Measurements from ENCODE around the gene LCOR.

Gene LCOR

DNA sequence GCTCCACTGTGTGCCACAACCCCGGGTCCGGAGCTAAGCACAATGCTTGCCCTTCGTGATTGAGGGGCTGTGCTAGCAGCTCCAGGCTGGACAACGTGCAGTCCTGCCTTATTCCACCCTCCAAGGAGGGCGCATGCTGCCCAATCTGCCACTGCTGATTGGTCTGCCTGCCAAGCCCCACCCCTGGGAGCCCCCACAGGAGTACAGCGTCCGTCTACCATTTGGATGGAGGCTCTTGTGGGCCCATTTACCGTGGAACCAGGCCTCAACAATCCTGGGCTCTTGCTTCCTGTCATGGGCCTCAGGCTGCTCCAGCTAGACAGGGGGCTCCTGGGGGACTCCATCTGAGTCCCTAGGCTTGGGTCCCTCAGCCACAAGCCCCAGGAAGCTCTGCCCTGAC is 180.4 kb downstream of the LCOR start:
- DNase-seq (ENCODE audit: low read depth, low spot score), result no peak

DNA sequence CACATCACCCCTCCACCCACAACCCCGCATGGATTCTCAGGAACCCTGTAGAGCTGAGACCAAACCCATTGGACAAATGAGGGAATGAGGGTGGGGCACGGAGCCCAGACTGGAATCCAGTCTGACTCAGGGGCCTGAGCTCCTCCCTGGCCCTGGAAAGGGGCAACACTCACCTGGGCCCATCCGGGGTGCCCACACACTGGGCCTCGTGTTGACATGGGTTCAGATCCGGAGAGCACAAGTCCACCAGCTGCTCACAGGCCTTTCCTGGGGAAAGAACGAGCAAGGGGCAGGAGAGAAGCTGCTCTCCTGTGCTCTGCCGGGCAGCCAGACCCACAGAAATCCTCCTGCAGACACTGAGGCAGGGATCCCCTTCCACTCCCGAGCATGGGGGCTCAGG is 181.5 kb downstream of the LCOR start:
- no peak for DNase-seq (ENCODE audit: low read depth, low spot score)

- no peak for DNase-seq (ENCODE audit: low read depth, low spot score)
Measured at GRCh38 chr10:97013983-97014382, 181.9 kb downstream of the LCOR start.

DNA sequence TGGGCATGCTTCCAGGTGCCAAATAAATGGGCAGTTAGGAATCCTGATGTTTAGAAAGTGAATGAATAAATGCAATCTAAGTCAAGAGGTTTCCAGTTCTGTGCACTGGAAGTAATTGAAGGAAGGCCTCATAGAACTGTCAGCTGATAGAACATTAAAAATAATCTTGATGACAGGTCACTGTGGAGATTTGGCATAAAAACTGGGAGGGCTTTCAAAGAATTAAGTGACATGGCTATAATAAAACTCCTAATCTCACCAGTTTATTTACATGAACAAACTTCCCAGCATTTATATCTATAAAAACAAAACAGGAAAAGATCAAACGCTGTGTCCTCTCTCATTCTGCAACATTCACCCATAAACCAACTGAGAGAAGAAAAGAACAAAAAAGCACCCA is 183.1 kb downstream of the LCOR start:
- no peak for DNase-seq (ENCODE audit: low read depth, low spot score)

- no peak for DNase-seq (ENCODE audit: low read depth, low spot score)
Measured at GRCh38 chr10:97016728-97017473, 184.8 kb downstream of the LCOR start.

DNA sequence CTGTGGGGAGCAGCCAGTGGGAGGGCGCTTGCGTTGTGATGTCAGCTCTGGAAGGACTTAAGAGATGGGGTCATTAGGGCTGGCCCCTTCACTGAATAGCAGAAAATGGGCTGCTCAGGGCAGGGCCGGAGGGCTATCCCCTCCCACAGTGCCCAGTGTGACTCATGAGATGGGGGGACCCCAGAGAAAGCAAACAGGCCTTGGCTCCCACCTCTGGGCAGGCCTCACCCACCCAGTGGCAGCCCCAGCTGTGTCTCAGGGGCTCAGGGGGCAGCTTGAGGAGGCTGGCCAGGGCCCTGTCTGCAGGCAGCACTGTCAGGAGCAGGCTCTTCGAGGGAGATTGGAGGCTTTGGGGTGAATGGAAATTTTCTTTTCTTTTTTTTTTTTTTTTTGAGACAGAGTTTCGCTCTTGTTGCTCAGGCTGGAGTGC is 185.4 kb downstream of the LCOR start:
- DNase-seq (ENCODE audit: low read depth, low spot score), result no peak

GRCh38 chr10:97018251-97019212 is 186.4 kb downstream of the LCOR start:
- no peak for DNase-seq (ENCODE audit: low read depth, low spot score)

DNA sequence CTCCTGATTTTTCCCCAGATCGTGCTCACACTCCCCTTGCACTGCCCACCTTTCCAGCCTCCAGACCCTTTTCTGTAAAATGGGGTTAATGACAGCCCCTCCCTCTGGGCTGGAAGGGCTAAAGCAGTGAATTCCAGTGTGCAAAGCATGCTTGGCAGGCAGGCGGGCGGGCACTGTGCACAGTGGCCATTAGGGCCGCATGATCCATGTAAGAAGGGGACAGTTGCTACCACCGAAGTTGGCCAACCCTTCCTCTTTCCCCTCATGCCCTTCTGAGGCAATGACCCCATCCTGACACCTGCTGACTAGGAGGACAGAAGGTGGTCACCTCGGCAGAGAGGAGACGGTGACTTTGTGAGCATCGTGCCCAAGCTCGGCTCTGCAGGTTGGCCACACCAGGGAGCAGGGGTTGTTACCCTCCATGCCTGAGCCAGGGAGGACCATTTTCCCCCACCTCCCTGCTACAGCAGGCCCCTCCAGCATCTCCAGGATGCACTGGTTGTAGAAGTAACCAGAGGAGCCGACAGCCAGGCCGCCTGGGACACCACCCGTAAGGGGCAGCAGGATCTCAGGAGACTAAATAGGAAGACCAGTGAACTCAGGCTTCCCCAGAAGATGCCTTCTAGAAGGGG is 187.2 kb downstream of the LCOR start:
- no peak for DNase-seq (ENCODE audit: low read depth, low spot score)

DNA sequence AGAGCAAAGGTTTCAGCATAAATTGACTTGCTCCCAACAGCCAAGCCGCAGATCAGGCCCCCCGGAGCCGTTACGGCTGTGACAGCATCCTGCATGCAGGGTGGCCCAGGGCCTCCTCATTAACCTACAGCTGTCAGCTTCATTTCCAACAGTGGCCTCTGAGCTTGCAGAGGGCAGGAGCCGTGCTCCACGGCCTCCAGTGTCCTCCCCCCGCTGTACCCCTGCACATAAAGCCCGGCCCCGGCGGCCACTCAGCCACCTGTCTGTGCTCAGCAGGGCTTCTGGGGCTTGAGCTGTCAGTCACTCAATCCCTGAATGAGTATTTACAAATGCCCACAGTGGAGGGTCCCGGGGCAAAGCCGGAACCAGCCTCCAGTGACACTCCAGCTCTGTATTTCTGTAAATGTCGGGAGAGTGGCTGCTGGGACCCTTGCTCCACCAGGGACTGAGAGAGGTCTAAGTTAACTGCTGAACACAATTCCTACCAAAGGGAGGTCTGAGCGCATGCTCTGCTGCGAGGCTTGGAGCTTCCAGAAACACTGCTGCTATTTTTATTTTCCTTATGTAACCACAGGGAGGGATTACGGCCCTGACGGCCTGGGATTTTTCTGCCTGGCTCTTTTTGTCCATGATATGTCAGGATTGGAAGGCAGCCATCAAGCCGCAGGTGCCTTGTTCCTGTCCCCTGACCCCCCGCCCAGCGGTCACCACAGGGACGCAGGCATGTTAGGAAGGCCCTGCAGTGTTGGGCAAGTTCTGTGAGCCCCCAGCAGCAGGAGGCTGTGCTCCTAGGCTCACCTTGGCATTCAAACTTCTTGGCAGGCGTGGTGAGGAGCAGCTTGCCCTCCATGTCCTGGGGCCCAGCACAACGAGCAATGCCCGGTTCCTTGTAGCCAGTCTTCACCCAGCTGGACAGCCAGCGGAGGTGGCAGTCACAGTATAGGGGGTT is 188.6 kb downstream of the LCOR start:
- DNase-seq (ENCODE audit: low read depth, low spot score), result peak; percentile 49

GRCh38 chr10:97022616-97023015 is 190.5 kb downstream of the LCOR start:
- no peak for DNase-seq (ENCODE audit: low read depth, low spot score)

DNA sequence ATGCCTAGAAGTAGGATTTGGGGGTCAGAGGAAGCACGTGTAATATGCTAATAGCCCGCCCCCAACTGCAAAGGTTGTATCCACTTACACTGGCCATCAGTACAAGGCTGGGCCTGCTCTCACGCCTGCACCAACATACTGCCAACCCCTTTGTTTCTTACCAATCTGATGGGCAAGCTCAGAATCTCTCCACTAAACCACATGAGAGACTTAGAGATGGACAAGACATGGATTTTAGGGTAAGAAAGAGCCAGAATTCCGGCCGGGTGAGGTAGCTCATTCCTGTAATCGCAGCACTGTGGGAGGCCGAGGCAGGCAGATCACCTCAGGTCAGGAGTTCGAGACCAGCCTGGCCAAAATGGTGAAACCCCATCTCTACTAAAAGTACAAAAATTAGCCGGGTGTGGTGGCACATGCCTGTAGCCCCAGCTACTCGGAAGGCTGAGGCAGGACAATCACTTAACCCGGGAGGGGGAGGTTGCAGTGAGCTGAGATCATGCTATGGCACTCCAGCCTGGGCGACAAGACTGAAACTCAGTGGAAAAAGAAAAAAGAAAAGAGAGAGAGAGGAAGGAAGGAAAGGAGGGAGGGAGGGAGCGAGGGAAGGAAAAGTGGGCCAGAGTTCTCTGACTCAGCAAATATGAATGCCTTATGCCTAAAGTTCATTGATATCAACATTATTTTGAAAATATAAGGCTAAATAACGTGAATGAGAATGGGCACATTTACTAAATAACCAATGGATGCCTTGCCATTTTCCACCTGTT is 191.5 kb downstream of the LCOR start:
- no peak for DNase-seq (ENCODE audit: low read depth, low spot score)

DNA sequence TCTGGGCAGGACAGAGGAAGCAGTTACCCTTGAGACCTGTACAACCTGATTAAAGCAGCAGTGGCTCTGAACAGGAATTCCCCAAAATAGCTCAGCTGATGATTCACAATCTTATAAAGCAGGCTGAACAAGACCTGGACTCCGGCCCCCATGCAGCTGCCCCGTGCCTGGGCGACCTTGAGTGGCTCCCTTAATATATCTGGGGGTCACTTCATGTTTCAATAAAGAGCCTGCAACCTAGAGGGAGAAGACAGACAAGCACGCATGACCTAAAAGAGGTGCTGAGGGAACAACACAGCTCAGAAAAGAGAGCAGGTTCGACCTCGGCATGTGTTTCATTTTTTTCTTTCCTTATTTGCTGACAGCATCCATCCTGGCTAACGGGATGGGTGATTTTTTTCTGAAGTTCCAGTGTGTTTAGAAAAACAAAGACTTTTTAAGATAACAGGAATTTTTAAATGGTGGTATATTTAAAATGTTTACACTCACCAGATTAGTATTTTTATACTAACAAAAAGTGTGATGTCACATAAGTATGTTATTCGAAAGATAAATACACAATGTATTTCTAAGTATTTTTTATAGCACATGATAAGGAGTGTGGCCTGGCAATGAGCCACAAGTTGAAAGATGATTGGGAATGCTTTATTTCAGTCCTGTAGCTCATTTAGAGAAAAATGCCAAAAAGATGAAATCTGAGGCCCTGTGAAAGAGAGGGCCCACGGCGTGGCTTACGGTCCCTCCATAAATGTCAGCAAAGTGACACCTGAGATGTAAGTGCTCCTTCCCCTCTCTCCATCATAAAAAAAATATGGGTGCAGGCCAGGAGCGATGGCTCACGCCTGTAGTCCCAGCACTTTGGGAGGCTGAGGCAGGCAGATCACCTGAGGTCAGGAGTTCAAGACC is 192.3 kb downstream of the LCOR start:
- DNase-seq (ENCODE audit: low read depth, low spot score), result peak; percentile 51

DNA sequence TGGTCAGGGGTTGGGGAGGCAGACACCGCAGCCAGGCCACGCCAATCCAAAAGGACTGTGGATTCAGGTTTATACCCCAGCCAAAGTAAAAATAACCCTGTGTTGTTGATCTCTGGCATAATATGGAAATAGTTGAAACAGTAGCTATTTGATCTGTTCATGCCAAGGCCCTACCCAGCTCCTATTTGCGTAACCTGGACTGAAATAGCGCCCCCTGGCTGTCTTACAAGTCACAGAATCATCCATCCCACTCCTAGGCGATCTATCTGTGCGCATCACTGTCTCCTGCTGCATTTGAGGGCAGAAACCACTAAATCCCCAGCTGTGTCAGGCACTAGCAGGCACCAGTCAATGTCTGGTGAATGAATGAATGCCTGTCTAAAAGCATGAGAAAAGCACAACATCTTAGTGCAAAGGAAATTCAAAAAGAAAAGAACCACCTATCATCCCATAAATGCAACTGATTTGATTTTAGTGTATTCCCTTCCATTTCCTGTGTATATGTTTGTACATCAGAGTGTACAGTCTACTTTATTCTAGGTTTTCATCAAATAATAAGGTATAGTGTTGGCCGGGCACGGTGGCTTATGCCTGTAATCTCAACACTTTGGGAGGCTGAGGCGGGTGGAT is 193.6 kb downstream of the LCOR start:
- DNase-seq (ENCODE audit: low read depth, low spot score), result no peak

- no peak for DNase-seq (ENCODE audit: low read depth, low spot score)
Measured at GRCh38 chr10:97028126-97028831, 196.2 kb downstream of the LCOR start.

GRCh38 chr10:97028832-97029178 is 196.7 kb downstream of the LCOR start:
- no peak for DNase-seq (ENCODE audit: low read depth, low spot score)

DNA sequence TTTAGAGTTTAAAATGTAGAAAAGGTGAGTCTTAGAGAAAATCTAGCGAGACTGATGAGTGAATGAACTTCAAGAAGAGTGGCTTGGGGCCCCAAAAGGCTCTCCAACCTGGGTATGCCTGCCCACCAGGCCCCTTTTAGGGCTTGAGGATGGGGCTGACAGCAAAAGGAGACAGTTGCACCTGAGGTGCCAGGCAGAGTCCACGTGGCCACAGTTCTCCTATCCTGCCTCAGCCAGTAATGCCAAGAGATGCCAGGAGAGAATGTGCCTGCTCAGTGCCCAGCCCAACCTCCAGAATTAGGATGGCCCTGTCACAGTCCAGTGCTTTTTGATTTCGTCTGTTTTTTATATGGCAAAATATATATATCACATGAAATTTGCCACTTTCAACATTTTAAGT is 197.2 kb downstream of the LCOR start:
- no peak for DNase-seq (ENCODE audit: low read depth, low spot score)

DNA sequence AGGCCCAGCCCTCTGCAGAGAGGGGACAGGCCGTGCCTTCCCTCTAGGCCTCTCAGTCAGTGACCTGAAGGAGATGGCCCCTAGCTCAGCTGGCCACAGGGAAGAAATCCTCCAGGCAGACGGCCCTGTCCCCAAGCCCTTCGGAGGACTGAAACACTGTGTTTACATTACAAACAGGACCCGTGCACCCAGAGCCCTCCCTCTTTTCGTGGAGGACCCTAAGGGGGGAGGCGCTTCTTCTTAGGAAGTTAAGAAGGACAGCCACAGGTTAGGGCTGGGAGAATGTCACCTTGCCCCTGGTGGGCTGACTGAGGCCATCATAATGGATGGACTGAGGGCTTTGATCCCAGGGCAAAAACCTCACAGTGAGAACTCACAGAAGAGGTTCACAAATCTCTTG is 198.8 kb downstream of the LCOR start:
- no peak for DNase-seq (ENCODE audit: low read depth, low spot score)

DNA sequence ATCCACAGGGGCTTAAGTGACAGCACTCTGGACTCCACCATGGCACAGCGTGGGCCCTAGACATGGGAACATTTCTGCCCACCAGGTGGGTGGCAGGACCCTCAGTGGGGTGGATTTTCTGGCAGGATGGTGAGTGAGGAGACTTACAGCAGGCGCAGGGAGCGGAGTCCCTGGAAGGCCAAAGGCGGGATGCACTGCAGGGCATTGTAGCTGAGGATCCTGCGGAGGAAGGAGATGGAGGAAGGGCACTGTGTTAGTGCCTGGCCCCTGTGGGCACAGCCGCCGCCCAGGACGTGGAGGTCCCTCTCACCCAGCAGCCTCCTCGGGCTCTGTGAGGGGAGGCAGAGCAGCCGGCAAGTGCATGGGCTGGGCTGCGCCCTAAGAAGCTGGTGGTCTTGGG is 199.4 kb downstream of the LCOR start:
- no peak for DNase-seq (ENCODE audit: low read depth, low spot score)

All from smooth muscle cell of the brain vasculature (primary cell).